ENCODE results near the gene CHAT.

The CHAT gene

GRCh38 chr10:49597426-49598163 lies 16.2 kb upstream of the CHAT start:
- DNase-seq, result no peak

DNA sequence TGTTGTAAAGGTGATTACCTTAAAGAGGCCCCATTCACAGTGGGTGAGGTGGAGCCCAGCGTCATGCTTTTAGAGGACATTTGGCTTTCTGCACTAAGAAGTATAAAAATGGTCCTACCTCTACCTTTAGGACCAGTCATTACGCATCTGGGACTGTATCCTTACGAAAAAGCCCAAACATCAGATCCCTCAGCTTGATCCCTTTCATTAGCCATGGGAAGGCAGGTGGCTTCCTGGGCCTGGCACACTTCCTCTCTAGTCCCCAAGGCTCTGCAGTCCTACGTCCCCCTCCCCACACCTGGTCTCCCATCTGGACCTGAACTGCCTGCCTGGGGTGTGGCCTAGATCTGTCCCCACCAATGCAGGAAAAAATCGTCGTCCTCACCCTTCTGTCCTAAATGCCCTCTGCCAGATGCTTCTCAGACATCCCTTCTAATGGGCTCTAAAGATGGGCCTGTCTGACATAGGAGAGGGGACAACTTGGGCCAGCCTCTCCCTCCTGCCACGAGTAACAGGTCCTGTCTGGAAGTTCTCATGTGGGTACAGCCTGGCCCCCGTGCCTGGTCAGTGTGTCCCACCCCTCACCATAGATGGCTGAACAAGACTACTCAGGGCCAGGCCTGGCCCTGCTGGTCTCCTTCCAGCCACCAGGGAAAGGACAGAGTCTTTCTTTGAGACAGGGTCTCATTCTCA lies 15.5 kb upstream of the CHAT start:
- DNase-seq, result no peak

GRCh38 chr10:49598986-49599385 lies 14.9 kb upstream of the CHAT start:
- no peak for DNase-seq

DNA sequence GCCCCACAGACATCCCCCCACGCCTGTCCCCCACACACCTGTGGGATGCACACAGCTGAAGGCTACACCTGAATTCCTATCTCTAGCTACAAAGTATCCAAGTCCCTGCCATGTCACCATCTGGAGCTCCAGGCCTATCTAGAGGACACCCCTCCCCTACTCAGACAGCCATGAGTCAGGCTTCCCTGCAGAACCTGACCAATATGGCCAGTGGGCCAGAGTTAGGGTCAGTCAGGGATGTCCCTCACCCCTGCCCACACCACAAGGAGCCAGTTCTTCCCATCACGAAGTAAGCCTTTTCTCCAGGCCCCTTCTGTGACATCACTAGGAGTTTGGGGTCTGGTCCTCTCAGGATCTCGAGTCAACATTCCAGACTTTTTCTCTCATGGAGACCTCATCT lies 14.3 kb upstream of the CHAT start:
- no peak for DNase-seq

DNA sequence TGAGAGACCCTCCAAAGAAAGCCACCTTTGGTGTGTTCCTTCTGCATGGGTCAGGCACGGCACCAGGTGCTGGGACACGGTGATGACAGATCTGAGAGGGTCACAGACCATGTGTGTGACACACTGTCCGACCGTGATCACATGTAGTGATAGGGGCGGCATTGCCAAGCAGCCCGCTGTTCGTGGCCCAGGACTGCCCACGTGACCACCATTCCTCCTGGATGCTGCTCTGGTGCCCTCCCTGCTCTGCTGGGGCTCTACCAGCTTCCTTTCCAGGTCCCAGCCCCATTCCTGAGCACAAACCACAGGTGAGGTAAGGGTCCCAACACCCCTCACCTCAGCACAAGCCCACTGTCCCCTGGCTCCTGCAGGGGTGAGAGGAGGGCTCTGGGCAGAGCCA lies 13.8 kb upstream of the CHAT start:
- no peak for DNase-seq

DNA sequence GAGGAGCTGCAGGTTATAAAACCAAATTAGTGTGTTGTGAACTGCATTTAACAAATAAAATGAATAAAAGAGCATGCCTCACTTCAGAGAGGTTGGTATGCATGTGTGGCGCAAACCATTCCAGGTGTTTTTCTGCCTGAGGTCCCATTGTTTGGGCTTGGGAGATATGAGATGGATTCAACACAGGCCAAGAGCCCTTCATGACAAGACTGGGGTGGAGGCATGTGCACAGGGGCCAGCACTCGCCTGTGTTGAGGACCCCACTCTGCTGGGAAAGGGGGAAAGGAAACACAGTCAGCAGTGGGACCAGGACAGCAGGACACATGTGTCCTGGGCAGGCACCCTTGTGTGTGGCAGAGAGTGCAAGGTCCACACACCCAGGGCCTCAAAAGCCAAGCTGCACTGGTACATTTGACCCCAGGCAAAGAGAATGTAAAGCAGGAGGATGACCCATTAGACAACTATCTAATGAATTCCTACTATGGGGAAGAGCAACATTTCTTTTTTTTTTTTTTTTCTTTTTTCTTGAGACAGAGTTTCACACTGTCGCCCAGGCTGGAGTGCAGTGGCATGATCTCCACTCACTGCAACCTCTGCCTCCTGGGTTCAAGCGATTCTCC lies 12.9 kb upstream of the CHAT start:
- no peak for DNase-seq

DNA sequence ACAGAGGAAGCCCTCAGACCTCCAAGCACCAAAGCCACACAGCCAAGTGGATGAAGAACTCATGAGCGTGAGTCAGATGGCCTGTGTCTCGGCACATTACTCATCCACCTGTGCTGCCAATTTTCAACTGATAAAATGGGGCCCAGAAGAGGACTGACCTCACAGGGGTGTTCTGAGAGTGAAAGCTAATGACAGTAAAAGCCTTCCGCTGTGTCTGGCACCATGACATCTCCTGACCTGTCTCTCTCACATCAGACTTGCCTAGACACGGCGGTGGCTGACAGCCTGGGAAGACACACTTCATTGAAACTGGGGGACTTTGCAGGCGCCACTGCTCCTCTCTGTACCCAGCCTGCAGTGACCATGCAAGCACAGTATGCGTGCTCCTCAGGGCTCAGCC lies 12.0 kb upstream of the CHAT start:
- peak; percentile 72 for DNase-seq

DNA sequence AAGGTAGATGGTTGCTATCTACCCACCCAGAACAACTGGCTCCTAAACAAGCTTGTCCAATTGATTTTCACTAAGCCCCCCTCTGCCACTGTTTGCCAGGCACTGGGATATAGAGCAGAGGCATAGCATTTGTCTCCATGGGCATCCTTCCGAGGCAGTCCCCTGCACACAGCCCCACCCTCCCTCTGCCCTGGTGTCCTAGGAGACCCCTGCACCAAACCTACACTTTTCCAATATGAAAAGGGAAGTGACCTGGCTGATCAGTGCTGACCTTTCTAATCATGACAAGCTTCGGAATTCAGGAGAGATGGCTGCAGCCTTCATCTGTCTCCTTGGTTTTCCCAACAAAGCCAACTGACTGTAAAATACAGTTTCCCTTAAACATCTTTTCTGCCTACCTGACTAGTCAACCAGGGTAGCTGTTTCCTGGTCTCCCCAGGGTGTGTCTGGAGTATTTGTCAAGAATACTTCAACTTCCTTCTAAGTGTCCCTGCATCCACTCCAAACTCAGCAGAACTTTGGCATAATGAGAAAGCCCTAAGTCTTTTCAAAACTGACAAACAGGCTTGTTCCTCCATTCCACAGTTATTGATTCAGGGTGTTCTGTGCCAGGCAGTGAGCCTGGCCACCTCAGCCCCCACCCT lies 11.3 kb upstream of the CHAT start:
- peak; percentile 67 for DNase-seq

GRCh38 chr10:49605216-49605938 lies 8.5 kb upstream of the CHAT start:
- DNase-seq, result peak; percentile 81

- peak; percentile 81 for DNase-seq
Measured at GRCh38 chr10:49605939-49606509, 7.8 kb upstream of the CHAT start.

GRCh38 chr10:49606981-49607535 lies 6.8 kb upstream of the CHAT start:
- DNase-seq, result peak; percentile 20

GRCh38 chr10:49608166-49609005 lies 5.5 kb upstream of the CHAT start:
- no peak for DNase-seq

GRCh38 chr10:49609006-49609282 lies 4.9 kb upstream of the CHAT start:
- DNase-seq, result peak; percentile 27

GRCh38 chr10:49609283-49610113 lies 4.3 kb upstream of the CHAT start:
- DNase-seq, result peak; percentile 47

- DNase-seq, result peak; percentile 30
Measured at GRCh38 chr10:49610114-49610457, 3.8 kb upstream of the CHAT start, which contains the start of gene SLC18A3. TSS of gene SLC18A3 (plus strand) at chr10:49610310. CDS start at chr10:49610741, 431 bp downstream.

- DNase-seq, result no peak
Measured at GRCh38 chr10:49610458-49611165, 3.2 kb upstream of the CHAT start.

GRCh38 chr10:49611166-49611815 lies 2.5 kb upstream of the CHAT start:
- DNase-seq, result peak; percentile 21

- DNase-seq, result no peak
Measured at GRCh38 chr10:49611816-49612512, 1.9 kb upstream of the CHAT start.

All from DMS79 treated with DMSO at 0.1 percent for 48 hours (cell line).